Hepatocyte (in vitro differentiated cells): Measurements from ENCODE around the gene KATNB1.

Experiments used
- CTCF ChIP-seq: fragments of 200-600 bp; sonication (generic); IDR thresholded peaks from 2 replicates; pipeline ENCODE4 v1.5.1; 2016; ENCODE audit warnings: antibody characterized with exemption, mild to moderate bottlenecking; ENCODE audit not compliant: poor library complexity
- EZH2phosphoT487 ChIP-seq: fragments of 200-600 bp; sonication (generic); IDR thresholded peaks from one replicate; pipeline ENCODE4 v1.6.1; 2018; ENCODE audit warnings: antibody characterized with exemption, mild to moderate bottlenecking, low read depth, moderate library complexity; ENCODE audit not compliant: unreplicated experiment, severe bottlenecking

- no peak for TF ChIP-seq CTCF
- TF ChIP-seq EZH2phosphoT487, result no peak
These were observed 18.1 kb downstream of the KATNB1 start for GRCh38 chr16:57753448-57754353.
